ENCODE results near the gene PLXDC2. TPM values are rescaled to one million over a fixed set of nuclear protein-coding genes. Genes with fewer than 3 reads are reported as not detected.
"Not testable (repeated sequence)": the region's sequence is repeated elsewhere in the genome, so short reads cannot be mapped to it uniquely, and the experiment has no call there.

Gene PLXDC2
- polyA plus RNA-seq (2013), result 32.0 TPM

- Histone ChIP-seq H3K4me3 (ENCODE audit: control insufficient read depth in 1 of 7, extremely low read depth in 1 of 7, insufficient read depth in 4 of 7, low read depth in 2 of 7, low read length in 6 of 7) (peak within 1 kb of the TSS; percentile 79 to 100 (median 94)), H3K36me3 (ENCODE audit: control insufficient read depth in 4 of 4, insufficient read depth in 4 of 4, low read length in 3 of 4) (no peaks in the 10 kb centered on the region), H3K27ac (ENCODE audit: insufficient read depth in 1 of 2, low read depth in 1 of 2, low read length in 2 of 2, poor library complexity in 1 of 2, severe bottlenecking in 2 of 2) (peak within 1 kb of the TSS; percentile 46 to 78), H3K4me1 (ENCODE audit: control extremely low read depth in 1 of 4, control insufficient read depth in 4 of 4, insufficient read depth in 4 of 4, low read length in 3 of 4) (peaks cover 7 to 52% (median 25%) of the 10 kb centered on the region in 4 experiments), H3K9me3 (ENCODE audit: control extremely low read depth in 1 of 5, control insufficient read depth in 4 of 5, insufficient read depth in 2 of 5, low read depth in 1 of 5, low read length in 4 of 5) (no peaks in the 10 kb centered on the region), H3K27me3 (replicated peaks in 2 of 5; ENCODE audit: control insufficient read depth in 4 of 5, insufficient read depth in 5 of 5, low read length in 4 of 5) (peaks cover 0 to 10% (median 0%) of the 10 kb centered on the region in 5 experiments)
- DNase-seq, result peak; percentile 58 to 83 (median 72)
- CTCF ChIA-PET, result interaction anchor here (0.8 to 1.3 kb wide), 5 partner anchors 8 to 952 kb away, joined by 3 to 4 read pairs (median 3); no protein-coding TSS in a partner anchor
- POLR2A ChIA-PET, result interaction anchor here (0.6 kb wide), 1 partner anchor 12 kb away, joined by 3 read pairs; no protein-coding TSS in a partner anchor
- WGBS (ENCODE audit: insufficient coverage), result 0% methylated on average over 49 of the region's 65 CpGs
Measured at GRCh38 chr10:19816411-19817230, at the start of gene PLXDC2. Gene PLXDC2, plus strand, starts transcription at chr10:19816432.

GRCh38 chr10:19767876-19768275, 48.4 kb upstream of the PLXDC2 start:
- no peak overlapping the region for H3K4me3 ChIP-seq (ENCODE audit: control insufficient read depth in 1 of 7, extremely low read depth in 1 of 7, insufficient read depth in 4 of 7, low read depth in 2 of 7, low read length in 6 of 7)
- POLR2A ChIA-PET, result no interaction called here
- 82% methylated on average over 2 of the region's 7 CpGs for WGBS (ENCODE audit: insufficient coverage)
- no peak overlapping the region for H3K27ac ChIP-seq (ENCODE audit: insufficient read depth in 1 of 2, low read depth in 1 of 2, low read length in 2 of 2, poor library complexity in 1 of 2, severe bottlenecking in 2 of 2)
- no peak for DNase-seq
- H3K9me3 ChIP-seq (ENCODE audit: control extremely low read depth in 1 of 5, control insufficient read depth in 4 of 5, insufficient read depth in 2 of 5, low read depth in 1 of 5, low read length in 4 of 5), result no peaks in the 10 kb centered on the region
- peaks cover 0 to 4% (median 0%) of the 10 kb centered on the region in 4 experiments for H3K4me1 ChIP-seq (ENCODE audit: control extremely low read depth in 1 of 4, control insufficient read depth in 4 of 4, insufficient read depth in 4 of 4, low read length in 3 of 4)
- H3K27me3 ChIP-seq (replicated peaks in 2 of 5; ENCODE audit: control insufficient read depth in 4 of 5, insufficient read depth in 5 of 5, low read length in 4 of 5), result no peaks in the 10 kb centered on the region
- CTCF ChIA-PET, result no interaction called here
- H3K36me3 ChIP-seq (ENCODE audit: control insufficient read depth in 4 of 4, insufficient read depth in 4 of 4, low read length in 3 of 4), result no peaks in the 10 kb centered on the region

GRCh38 chr10:19769826-19770225, 46.4 kb upstream of the PLXDC2 start:
- H3K27me3 ChIP-seq (replicated peaks in 2 of 5; ENCODE audit: control insufficient read depth in 4 of 5, insufficient read depth in 5 of 5, low read length in 4 of 5); DNase-seq; H3K9me3 ChIP-seq (ENCODE audit: control extremely low read depth in 1 of 5, control insufficient read depth in 4 of 5, insufficient read depth in 2 of 5, low read depth in 1 of 5, low read length in 4 of 5); CTCF ChIA-PET; H3K27ac ChIP-seq (ENCODE audit: insufficient read depth in 1 of 2, low read depth in 1 of 2, low read length in 2 of 2, poor library complexity in 1 of 2, severe bottlenecking in 2 of 2); H3K4me3 ChIP-seq (ENCODE audit: control insufficient read depth in 1 of 7, extremely low read depth in 1 of 7, insufficient read depth in 4 of 7, low read depth in 2 of 7, low read length in 6 of 7); H3K36me3 ChIP-seq (ENCODE audit: control insufficient read depth in 4 of 4, insufficient read depth in 4 of 4, low read length in 3 of 4): not testable (repeated sequence)
- POLR2A ChIA-PET, result interaction anchor here (0.9 kb wide), 1 partner anchor 46 kb away, joined by 3 read pairs; no protein-coding TSS in a partner anchor
- 100% methylated on average over 1 of the region's 3 CpGs for WGBS (ENCODE audit: insufficient coverage)
- H3K4me1 ChIP-seq (ENCODE audit: control extremely low read depth in 1 of 4, control insufficient read depth in 4 of 4, insufficient read depth in 4 of 4, low read length in 3 of 4), result peaks cover 0 to 11% (median 2%) of the 10 kb centered on the region in 4 experiments

GRCh38 chr10:19772972-19773371, 43.3 kb upstream of the PLXDC2 start:
- Histone ChIP-seq H3K27ac (ENCODE audit: insufficient read depth in 1 of 2, low read depth in 1 of 2, low read length in 2 of 2, poor library complexity in 1 of 2, severe bottlenecking in 2 of 2) (no peak overlapping the region), H3K4me1 (ENCODE audit: control extremely low read depth in 1 of 4, control insufficient read depth in 4 of 4, insufficient read depth in 4 of 4, low read length in 3 of 4) (peaks cover 0 to 24% (median 13%) of the 10 kb centered on the region in 4 experiments), H3K36me3 (ENCODE audit: control insufficient read depth in 4 of 4, insufficient read depth in 4 of 4, low read length in 3 of 4) (no peaks in the 10 kb centered on the region), H3K4me3 (ENCODE audit: control insufficient read depth in 1 of 7, extremely low read depth in 1 of 7, insufficient read depth in 4 of 7, low read depth in 2 of 7, low read length in 6 of 7) (no peak overlapping the region), H3K27me3 (replicated peaks in 2 of 5; ENCODE audit: control insufficient read depth in 4 of 5, insufficient read depth in 5 of 5, low read length in 4 of 5) (no peaks in the 10 kb centered on the region), H3K9me3 (ENCODE audit: control extremely low read depth in 1 of 5, control insufficient read depth in 4 of 5, insufficient read depth in 2 of 5, low read depth in 1 of 5, low read length in 4 of 5) (peaks cover 0 to 3% (median 0%) of the 10 kb centered on the region in 5 experiments)
- DNase-seq, result peak; percentile 25 to 83 (median 68)
- no CpG with 5 or more reads among the region's 2 CpGs for WGBS (ENCODE audit: insufficient coverage)
- ChIA-PET POLR2A (no interaction called here), CTCF (interaction anchor here (1.2 kb wide), 1 partner anchor 43 kb away, joined by 3 read pairs; no protein-coding TSS in a partner anchor)

- peak overlapping the region in 2 of 7 experiments; percentile 19 to 37 for H3K4me3 ChIP-seq (ENCODE audit: control insufficient read depth in 1 of 7, extremely low read depth in 1 of 7, insufficient read depth in 4 of 7, low read depth in 2 of 7, low read length in 6 of 7)
- ChIA-PET POLR2A (interaction anchor here (1.3 kb wide), 1 partner anchor 56 kb away, joined by 3 read pairs; no protein-coding TSS in a partner anchor), CTCF (no interaction called here)
- no peaks in the 10 kb centered on the region for H3K36me3 ChIP-seq (ENCODE audit: control insufficient read depth in 4 of 4, insufficient read depth in 4 of 4, low read length in 3 of 4)
- DNase-seq, result peak; percentile 54 to 89 (median 80)
- peaks cover 0 to 3% (median 0%) of the 10 kb centered on the region in 5 experiments for H3K9me3 ChIP-seq (ENCODE audit: control extremely low read depth in 1 of 5, control insufficient read depth in 4 of 5, insufficient read depth in 2 of 5, low read depth in 1 of 5, low read length in 4 of 5)
- H3K27ac ChIP-seq (ENCODE audit: insufficient read depth in 1 of 2, low read depth in 1 of 2, low read length in 2 of 2, poor library complexity in 1 of 2, severe bottlenecking in 2 of 2), result peak overlapping the region; percentile 4 to 62
- WGBS (ENCODE audit: insufficient coverage), result 0% methylated on average over 1 of the region's 2 CpGs
- H3K4me1 ChIP-seq (ENCODE audit: control extremely low read depth in 1 of 4, control insufficient read depth in 4 of 4, insufficient read depth in 4 of 4, low read length in 3 of 4), result peaks cover 0 to 24% (median 13%) of the 10 kb centered on the region in 4 experiments
- no peaks in the 10 kb centered on the region for H3K27me3 ChIP-seq (replicated peaks in 2 of 5; ENCODE audit: control insufficient read depth in 4 of 5, insufficient read depth in 5 of 5, low read length in 4 of 5)
Measured at GRCh38 chr10:19775296-19775695, 40.9 kb upstream of the PLXDC2 start.

- H3K27ac ChIP-seq (ENCODE audit: insufficient read depth in 1 of 2, low read depth in 1 of 2, low read length in 2 of 2, poor library complexity in 1 of 2, severe bottlenecking in 2 of 2), result no peak overlapping the region
- WGBS (ENCODE audit: insufficient coverage), result no CpG with 5 or more reads among the region's 2 CpGs
- H3K9me3 ChIP-seq (ENCODE audit: control extremely low read depth in 1 of 5, control insufficient read depth in 4 of 5, insufficient read depth in 2 of 5, low read depth in 1 of 5, low read length in 4 of 5), result peaks cover 0 to 10% (median 0%) of the 10 kb centered on the region in 5 experiments
- no peak for DNase-seq
- ChIA-PET CTCF (interaction anchor here (1.2 kb wide), 1 partner anchor 9 kb away, joined by 3 read pairs; no protein-coding TSS in a partner anchor), POLR2A (no interaction called here)
- peaks cover 0 to 26% (median 16%) of the 10 kb centered on the region in 4 experiments for H3K4me1 ChIP-seq (ENCODE audit: control extremely low read depth in 1 of 4, control insufficient read depth in 4 of 4, insufficient read depth in 4 of 4, low read length in 3 of 4)
- no peaks in the 10 kb centered on the region for H3K27me3 ChIP-seq (replicated peaks in 2 of 5; ENCODE audit: control insufficient read depth in 4 of 5, insufficient read depth in 5 of 5, low read length in 4 of 5)
- H3K36me3 ChIP-seq (ENCODE audit: control insufficient read depth in 4 of 4, insufficient read depth in 4 of 4, low read length in 3 of 4), result no peaks in the 10 kb centered on the region
- H3K4me3 ChIP-seq (ENCODE audit: control insufficient read depth in 1 of 7, extremely low read depth in 1 of 7, insufficient read depth in 4 of 7, low read depth in 2 of 7, low read length in 6 of 7), result no peak overlapping the region
Measured at GRCh38 chr10:19777806-19778205, 38.4 kb upstream of the PLXDC2 start.

- ChIA-PET CTCF (interaction anchor here (0.6 to 1.2 kb wide), 3 partner anchors 8 to 148 kb away, joined by 3 to 4 read pairs (median 3); no protein-coding TSS in a partner anchor), POLR2A (no interaction called here)
- WGBS (ENCODE audit: insufficient coverage), result 100% methylated on average over 1 of the region's 2 CpGs
- Histone ChIP-seq H3K36me3 (ENCODE audit: control insufficient read depth in 4 of 4, insufficient read depth in 4 of 4, low read length in 3 of 4) (no peaks in the 10 kb centered on the region), H3K9me3 (ENCODE audit: control extremely low read depth in 1 of 5, control insufficient read depth in 4 of 5, insufficient read depth in 2 of 5, low read depth in 1 of 5, low read length in 4 of 5) (peaks cover 0 to 6% (median 0%) of the 10 kb centered on the region in 5 experiments), H3K4me3 (ENCODE audit: control insufficient read depth in 1 of 7, extremely low read depth in 1 of 7, insufficient read depth in 4 of 7, low read depth in 2 of 7, low read length in 6 of 7) (no peak overlapping the region), H3K4me1 (ENCODE audit: control extremely low read depth in 1 of 4, control insufficient read depth in 4 of 4, insufficient read depth in 4 of 4, low read length in 3 of 4) (peaks cover 0 to 26% (median 13%) of the 10 kb centered on the region in 4 experiments), H3K27ac (ENCODE audit: insufficient read depth in 1 of 2, low read depth in 1 of 2, low read length in 2 of 2, poor library complexity in 1 of 2, severe bottlenecking in 2 of 2) (no peak overlapping the region), H3K27me3 (replicated peaks in 2 of 5; ENCODE audit: control insufficient read depth in 4 of 5, insufficient read depth in 5 of 5, low read length in 4 of 5) (no peaks in the 10 kb centered on the region)
- DNase-seq, result no peak
Measured at GRCh38 chr10:19778996-19779395, 37.2 kb upstream of the PLXDC2 start.

Data from common myeloid progenitor, CD34-positive (primary cell).